Measurements from ENCODE around the gene CENPS. TPM values are rescaled to one million over a fixed set of nuclear protein-coding genes. Genes with fewer than 3 reads are reported as not detected.
A peak's percentile ranks its signal among the peaks of the same experiment; 100 is the strongest.

CENPS gene
- total and polyA plus RNA-seq, 2 of the 13 experiments (the other 11 are each of a cell fraction or from before 2014, with no cell fraction given): 3.3 to 22.0 TPM

DNA sequence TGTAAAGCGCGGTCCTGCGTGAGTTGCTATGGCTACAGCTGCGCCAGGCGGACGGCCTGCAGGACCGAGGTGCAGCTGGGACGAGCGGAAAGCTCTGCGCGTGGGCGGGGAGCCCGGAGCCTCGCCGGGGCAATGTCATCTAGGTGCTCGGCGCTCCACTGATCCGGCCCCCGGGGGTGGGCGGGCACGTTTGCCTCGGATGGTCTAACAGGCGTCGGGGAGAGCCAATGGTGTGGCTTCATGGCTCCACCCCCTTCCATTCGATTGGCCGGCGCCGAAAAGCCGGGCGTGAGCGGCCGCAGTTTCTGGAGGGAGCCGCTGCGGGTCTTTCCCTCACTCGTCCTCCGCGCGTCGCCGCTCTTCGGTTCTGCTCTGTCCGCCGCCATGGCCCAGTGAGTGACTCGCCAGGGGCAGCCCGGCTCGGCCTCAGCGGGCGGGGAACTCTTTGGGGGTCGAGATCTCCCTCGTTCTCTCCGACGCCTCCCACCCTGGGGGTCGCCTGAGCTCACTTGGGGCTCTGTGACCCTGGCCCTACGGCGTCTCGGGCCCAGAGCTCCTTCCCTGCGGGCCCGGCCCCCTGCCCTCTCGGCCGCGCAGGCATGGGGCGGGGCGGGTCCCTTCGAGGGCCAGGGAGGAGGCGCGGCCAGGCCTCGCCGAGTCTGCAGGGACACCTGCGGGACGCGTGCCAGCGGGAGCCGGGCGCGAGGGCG is 31.3 kb upstream of the CENPS start, which contains the start of gene PGD (continued):
- TF ChIP-seq, protein P1, sequence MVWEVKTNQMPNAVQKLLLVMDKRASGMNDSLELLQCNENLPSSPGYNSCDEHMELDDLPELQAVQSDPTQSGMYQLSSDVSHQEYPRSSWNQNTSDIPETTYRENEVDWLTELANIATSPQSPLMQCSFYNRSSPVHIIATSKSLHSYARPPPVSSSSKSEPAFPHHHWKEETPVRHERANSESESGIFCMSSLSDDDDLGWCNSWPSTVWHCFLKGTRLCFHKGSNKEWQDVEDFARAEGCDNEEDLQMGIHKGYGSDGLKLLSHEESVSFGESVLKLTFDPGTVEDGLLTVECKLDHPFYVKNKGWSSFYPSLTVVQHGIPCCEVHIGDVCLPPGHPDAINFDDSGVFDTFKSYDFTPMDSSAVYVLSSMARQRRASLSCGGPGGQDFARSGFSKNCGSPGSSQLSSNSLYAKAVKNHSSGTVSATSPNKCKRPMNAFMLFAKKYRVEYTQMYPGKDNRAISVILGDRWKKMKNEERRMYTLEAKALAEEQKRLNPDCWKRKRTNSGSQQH (CRISPR knock-in tag; IDR thresholded peaks at IDR 0.05; ENCODE audit: low read depth): peak; percentile 68; the same call in 1 of the 2 replicates
- peak; percentile 70 for TF ChIP-seq ERF (CRISPR knock-in tag; IDR thresholded peaks at IDR 0.05)
- TF ChIP-seq ZNF775 (CRISPR knock-in tag; IDR thresholded peaks at IDR 0.05; ENCODE audit: borderline replicate concordance): 0 out of 2 replicates have a peak, but pooled peaks have one; percentile 63
- TF ChIP-seq, protein P2, sequence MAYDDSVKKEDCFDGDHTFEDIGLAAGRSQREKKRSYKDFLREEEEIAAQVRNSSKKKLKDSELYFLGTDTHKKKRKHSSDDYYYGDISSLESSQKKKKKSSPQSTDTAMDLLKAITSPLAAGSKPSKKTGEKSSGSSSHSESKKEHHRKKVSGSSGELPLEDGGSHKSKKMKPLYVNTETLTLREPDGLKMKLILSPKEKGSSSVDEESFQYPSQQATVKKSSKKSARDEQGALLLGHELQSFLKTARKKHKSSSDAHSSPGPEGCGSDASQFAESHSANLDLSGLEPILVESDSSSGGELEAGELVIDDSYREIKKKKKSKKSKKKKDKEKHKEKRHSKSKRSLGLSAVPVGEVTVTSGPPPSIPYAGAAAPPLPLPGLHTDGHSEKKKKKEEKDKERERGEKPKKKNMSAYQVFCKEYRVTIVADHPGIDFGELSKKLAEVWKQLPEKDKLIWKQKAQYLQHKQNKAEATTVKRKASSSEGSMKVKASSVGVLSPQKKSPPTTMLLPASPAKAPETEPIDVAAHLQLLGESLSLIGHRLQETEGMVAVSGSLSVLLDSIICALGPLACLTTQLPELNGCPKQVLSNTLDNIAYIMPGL (CRISPR knock-in tag; IDR thresholded peaks at IDR 0.05; ENCODE audit: borderline replicate concordance in 1 of 2, low read depth in 1 of 2): peak; percentile 39 to 58
- TF ChIP-seq, protein P3, sequence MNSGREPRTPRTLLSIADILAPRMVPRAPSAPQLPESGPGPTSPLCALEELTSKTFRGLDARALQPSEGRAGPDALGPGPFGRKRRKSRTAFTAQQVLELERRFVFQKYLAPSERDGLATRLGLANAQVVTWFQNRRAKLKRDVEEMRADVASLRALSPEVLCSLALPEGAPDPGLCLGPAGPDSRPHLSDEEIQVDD (CRISPR knock-in tag; IDR thresholded peaks at IDR 0.05; ENCODE audit: borderline replicate concordance): no peak; the same call in none of the 2 replicates
- TF ChIP-seq, protein P4, sequence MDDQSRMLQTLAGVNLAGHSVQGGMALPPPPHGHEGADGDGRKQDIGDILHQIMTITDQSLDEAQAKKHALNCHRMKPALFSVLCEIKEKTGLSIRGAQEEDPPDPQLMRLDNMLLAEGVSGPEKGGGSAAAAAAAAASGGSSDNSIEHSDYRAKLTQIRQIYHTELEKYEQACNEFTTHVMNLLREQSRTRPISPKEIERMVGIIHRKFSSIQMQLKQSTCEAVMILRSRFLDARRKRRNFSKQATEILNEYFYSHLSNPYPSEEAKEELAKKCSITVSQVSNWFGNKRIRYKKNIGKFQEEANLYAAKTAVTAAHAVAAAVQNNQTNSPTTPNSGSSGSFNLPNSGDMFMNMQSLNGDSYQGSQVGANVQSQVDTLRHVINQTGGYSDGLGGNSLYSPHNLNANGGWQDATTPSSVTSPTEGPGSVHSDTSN (CRISPR knock-in tag; IDR thresholded peaks at IDR 0.05; ENCODE audit: borderline replicate concordance): no peak
- peak; percentile 63 for TF ChIP-seq PHF20 (CRISPR knock-in tag; IDR thresholded peaks at IDR 0.05)
- peak; percentile 77; the same call in 1 of the 2 replicates for TF ChIP-seq FOXC1 (CRISPR knock-in tag; IDR thresholded peaks at IDR 0.05; ENCODE audit: borderline replicate concordance)
- TF ChIP-seq KAT7 (CRISPR knock-in tag; IDR thresholded peaks at IDR 0.05; ENCODE audit: borderline replicate concordance): peak; percentile 72
- TF ChIP-seq ZNF605 (CRISPR knock-in tag; IDR thresholded peaks at IDR 0.05): peak; percentile 58; the same call in 1 of the 2 replicates
- peak; percentile 12 for TF ChIP-seq SRSF1 (optimal IDR thresholded peaks at IDR 0.05; ENCODE audit: low read depth, low read length)
- TF ChIP-seq, protein P5, sequence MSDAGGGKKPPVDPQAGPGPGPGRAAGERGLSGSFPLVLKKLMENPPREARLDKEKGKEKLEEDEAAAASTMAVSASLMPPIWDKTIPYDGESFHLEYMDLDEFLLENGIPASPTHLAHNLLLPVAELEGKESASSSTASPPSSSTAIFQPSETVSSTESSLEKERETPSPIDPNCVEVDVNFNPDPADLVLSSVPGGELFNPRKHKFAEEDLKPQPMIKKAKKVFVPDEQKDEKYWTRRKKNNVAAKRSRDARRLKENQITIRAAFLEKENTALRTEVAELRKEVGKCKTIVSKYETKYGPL (CRISPR knock-in tag; IDR thresholded peaks at IDR 0.05): peak; percentile 68
- peak; percentile 81; the same call in 1 of the 2 replicates for TF ChIP-seq ZFYVE20 (CRISPR knock-in tag; IDR thresholded peaks at IDR 0.05; ENCODE audit: borderline replicate concordance, low read depth)
- TF ChIP-seq JUND (CRISPR knock-in tag; IDR thresholded peaks at IDR 0.05): no peak
- peak; percentile 86 for TF ChIP-seq XBP1 (CRISPR knock-in tag; IDR thresholded peaks at IDR 0.05)
- 0 out of 2 replicates have a peak, but pooled peaks have one; percentile 7 for TF ChIP-seq STAG1 (CRISPR knock-in tag; IDR thresholded peaks at IDR 0.05)
- no peak; the same call in 1 of the 2 replicates for TF ChIP-seq ZNF703 (CRISPR knock-in tag; IDR thresholded peaks at IDR 0.05; ENCODE audit: borderline replicate concordance)
- TF ChIP-seq ZBTB38 (CRISPR knock-in tag; IDR thresholded peaks at IDR 0.05): peak; percentile 28; the same call in 1 of the 2 replicates
- TF ChIP-seq ZNF225 (CRISPR knock-in tag; IDR thresholded peaks at IDR 0.05): peak; percentile 15; the same call in 1 of the 2 replicates
- no peak for TF ChIP-seq NFE2 (CRISPR knock-in tag; IDR thresholded peaks at IDR 0.05)
- peak; percentile 85 for TF ChIP-seq ZNF431 (CRISPR knock-in tag; IDR thresholded peaks at IDR 0.05; ENCODE audit: borderline replicate concordance, low read depth)
- peak; percentile 67; the same call in 1 of the 2 replicates for TF ChIP-seq BRD4 (CRISPR knock-in tag; IDR thresholded peaks at IDR 0.05)
